BE2C (cell line): ENCODE data around the gene INPP5A.
"Not testable (repeated sequence)": the region's sequence is repeated elsewhere in the genome, so short reads cannot be mapped to it uniquely, and the experiment has no call there.

ENCODE experiments used
- DNase-seq: peaks from one replicate; pipeline ENCODE4 v3.0.0-alpha.2; 2020
- H3K27me3 ChIP-seq: fragments of 250-450 bp; sonication (Bioruptor Pico); 2 replicates; pipeline ENCODE4 v1.5.1; 2020; ENCODE audit warnings: mild to moderate bottlenecking
- H3K36me3 ChIP-seq: fragments of 250-450 bp; sonication (Bioruptor Pico); 2 replicates; pipeline ENCODE4 v1.5.1; 2020; ENCODE audit warnings: mild to moderate bottlenecking
- H3K4me1 ChIP-seq: fragments of 250-450 bp; sonication (Bioruptor Pico); 2 replicates; pipeline ENCODE4 v1.5.1; 2020
- H3K4me3 ChIP-seq: 2 replicates; pipeline ENCODE4 v1.5.1; 2011; ENCODE audit warnings: low read depth, low read length
- H3K9me3 ChIP-seq: fragments of 250-450 bp; sonication (Bioruptor Pico); 2 replicates; pipeline ENCODE4 v1.5.1; 2020
- TF ChIP-seq, protein P1 (sequence below): IDR thresholded peaks from 2 replicates; pipeline ENCODE4 v1.5.1; 2012; ENCODE audit warnings: mild to moderate bottlenecking, low read depth, low read length

Gene INPP5A

GRCh38 chr10:132551093-132551807 lies 13.7 kb downstream of the INPP5A start:
- DNase-seq: no peak
- Histone ChIP-seq H3K4me1 (no peaks in the 10 kb centered on the region), H3K9me3 (no peaks in the 10 kb centered on the region), H3K4me3 (no peak overlapping the region), H3K27me3 (no peaks in the 10 kb centered on the region), H3K36me3 (no peaks in the 10 kb centered on the region)
- TF ChIP-seq, protein P1, sequence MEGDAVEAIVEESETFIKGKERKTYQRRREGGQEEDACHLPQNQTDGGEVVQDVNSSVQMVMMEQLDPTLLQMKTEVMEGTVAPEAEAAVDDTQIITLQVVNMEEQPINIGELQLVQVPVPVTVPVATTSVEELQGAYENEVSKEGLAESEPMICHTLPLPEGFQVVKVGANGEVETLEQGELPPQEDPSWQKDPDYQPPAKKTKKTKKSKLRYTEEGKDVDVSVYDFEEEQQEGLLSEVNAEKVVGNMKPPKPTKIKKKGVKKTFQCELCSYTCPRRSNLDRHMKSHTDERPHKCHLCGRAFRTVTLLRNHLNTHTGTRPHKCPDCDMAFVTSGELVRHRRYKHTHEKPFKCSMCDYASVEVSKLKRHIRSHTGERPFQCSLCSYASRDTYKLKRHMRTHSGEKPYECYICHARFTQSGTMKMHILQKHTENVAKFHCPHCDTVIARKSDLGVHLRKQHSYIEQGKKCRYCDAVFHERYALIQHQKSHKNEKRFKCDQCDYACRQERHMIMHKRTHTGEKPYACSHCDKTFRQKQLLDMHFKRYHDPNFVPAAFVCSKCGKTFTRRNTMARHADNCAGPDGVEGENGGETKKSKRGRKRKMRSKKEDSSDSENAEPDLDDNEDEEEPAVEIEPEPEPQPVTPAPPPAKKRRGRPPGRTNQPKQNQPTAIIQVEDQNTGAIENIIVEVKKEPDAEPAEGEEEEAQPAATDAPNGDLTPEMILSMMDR: no peak

GRCh38 chr10:132551808-132552130 lies 14.2 kb downstream of the INPP5A start:
- DNase-seq: no peak
- H3K4me3 ChIP-seq: no peak overlapping the region
- H3K4me1 ChIP-seq: no peaks in the 10 kb centered on the region
- no peaks in the 10 kb centered on the region for H3K27me3 ChIP-seq
- no peaks in the 10 kb centered on the region for H3K36me3 ChIP-seq
- TF ChIP-seq, protein P1: no peak
- H3K9me3 ChIP-seq: no peaks in the 10 kb centered on the region

- not testable (repeated sequence) for H3K4me3 ChIP-seq, DNase-seq, H3K9me3 ChIP-seq, H3K36me3 ChIP-seq, H3K27me3 ChIP-seq, H3K4me1 ChIP-seq
These were observed 15.0 kb downstream of the INPP5A start for GRCh38 chr10:132552635-132553034.

- not testable (repeated sequence) for H3K4me1 ChIP-seq, H3K9me3 ChIP-seq, H3K27me3 ChIP-seq, H3K36me3 ChIP-seq, H3K4me3 ChIP-seq, DNase-seq
These were observed 16.0 kb downstream of the INPP5A start for GRCh38 chr10:132553568-132553967.

DNA sequence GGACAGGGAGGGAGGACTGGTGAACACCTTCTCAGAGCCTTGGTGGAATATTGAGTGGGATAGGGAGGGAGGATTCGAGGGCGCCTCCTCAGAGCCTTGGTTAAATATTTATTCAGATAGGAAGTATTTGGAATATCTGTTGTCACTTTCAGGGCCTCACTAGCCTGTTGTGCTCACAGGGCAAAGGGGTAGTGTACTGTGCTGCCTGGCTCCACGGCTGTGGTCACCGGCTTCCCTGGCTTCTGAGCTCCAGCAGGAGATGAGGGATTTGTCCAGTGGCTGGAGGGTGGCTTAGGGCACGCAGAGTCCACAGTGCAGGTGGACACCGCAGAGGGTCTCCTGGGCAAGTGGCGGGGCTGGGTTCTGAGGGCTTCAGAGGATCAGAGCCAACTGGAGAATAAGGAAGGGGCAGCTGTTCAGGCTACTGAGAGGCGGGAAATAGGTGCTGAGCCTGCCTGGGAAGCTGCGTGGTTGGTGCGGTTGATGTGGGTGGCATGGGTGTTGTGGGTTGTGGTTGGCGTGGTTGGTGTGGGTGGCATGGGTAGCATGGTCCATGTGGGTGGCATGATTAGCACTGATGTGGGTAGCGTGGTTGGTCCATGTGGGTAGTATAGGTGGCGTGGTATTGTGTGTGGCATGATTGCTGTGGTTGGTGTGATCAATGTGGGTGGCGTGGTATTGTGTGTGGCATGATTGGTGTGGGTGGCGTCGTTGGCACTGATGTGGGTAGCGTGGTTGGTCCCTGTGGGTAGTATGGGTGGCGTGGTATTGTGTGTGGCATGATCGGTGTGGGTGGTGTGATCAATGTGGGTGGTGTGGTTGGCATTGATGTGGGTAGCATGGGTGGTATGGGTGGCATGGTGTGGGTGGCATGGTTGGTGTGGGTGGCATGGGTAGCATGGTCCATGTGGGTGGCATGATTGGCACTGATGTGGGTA lies 16.7 kb downstream of the INPP5A start:
- TF ChIP-seq, protein P1: no peak
- Histone ChIP-seq H3K4me3 (no peak overlapping the region), H3K9me3 (no peaks in the 10 kb centered on the region), H3K27me3 (no peaks in the 10 kb centered on the region), H3K36me3 (no peaks in the 10 kb centered on the region), H3K4me1 (no peaks in the 10 kb centered on the region)
- DNase-seq: no peak

DNA sequence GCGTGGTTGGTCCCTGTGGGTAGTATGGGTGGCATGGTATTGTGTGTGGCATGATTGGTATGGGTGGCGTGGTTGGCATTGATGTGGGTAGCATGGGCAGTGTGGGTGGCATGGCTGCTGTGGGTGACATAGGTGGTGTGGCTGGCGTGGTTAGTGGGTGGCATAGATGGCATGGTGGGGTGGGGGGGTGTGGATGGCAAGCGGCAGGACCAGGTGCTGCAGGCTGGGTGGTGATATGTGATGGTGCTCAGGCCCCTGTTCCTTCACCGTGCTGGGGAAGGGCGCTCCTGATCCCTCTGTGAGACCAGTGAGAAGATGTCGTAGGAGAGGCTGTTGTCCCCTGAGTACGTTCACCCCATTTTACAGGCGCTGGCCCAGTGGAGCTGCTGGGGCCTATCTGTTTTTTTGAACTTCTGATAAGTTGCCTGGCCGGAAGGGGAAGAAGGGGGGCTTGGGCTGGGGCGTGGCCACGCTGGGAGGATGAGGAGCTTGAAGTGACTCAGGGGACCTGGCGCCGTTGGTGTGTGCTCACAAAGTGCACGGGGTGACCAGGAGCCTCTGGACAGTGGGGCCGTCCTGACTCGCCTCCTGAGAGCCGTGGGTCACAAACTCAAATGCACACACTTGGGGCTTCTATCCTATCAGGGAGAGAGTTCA lies 17.5 kb downstream of the INPP5A start:
- TF ChIP-seq, protein P1: no peak
- Histone ChIP-seq H3K4me1 (no peaks in the 10 kb centered on the region), H3K4me3 (no peak overlapping the region), H3K27me3 (no peaks in the 10 kb centered on the region), H3K36me3 (no peaks in the 10 kb centered on the region), H3K9me3 (no peaks in the 10 kb centered on the region)
- no peak for DNase-seq
